RPMI7951 (cell line): Measurements from ENCODE around the gene ROR2. TPM values are rescaled to one million over a fixed set of nuclear protein-coding genes. Genes with fewer than 3 reads are reported as not detected.
"Not testable (repeated sequence)": the region's sequence is repeated elsewhere in the genome, so short reads cannot be mapped to it uniquely, and the experiment has no call there.

Source experiments
- DNase-seq: peaks from one replicate; pipeline ENCODE4 v3.0.0-alpha.2; 2012; ENCODE audit warnings: low read depth
- total RNA-seq: library from RNA; depleted of rRNA; stranded (reverse); fragments of >200 nt; shearing (Covaris generic); gene quantifications from 2 replicates; pipeline ENCODE4 v1.2.3, GENCODE V29; 2014

Gene ROR2
- total RNA-seq, 1 experiment from 2014 or later: 0.12 TPM

GRCh38 chr9:91639054-91639453 is 311.0 kb downstream of the ROR2 start:
- no peak for DNase-seq

GRCh38 chr9:91634832-91635231 is 315.2 kb downstream of the ROR2 start:
- not testable (repeated sequence) for DNase-seq

DNA sequence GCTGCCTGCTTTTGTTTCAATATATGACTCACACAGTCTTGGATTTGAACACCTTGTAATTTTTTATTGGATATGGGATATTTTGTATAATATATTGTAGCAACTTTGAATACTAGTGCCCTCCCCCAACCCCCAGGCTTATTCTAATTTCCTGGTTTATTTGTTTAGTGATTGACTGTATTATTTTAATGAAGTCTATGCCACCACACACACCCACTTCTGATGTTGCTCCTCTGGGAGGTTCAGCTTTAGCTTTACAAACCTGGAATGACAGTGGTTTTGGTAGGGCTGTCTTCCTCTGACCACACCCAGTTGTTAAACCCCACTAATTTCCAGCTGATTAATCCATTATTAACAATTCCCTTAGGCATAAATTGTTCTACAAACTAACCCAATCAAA is 320.3 kb downstream of the ROR2 start:
- DNase-seq: no peak

GRCh38 chr9:91628892-91629291 is 321.1 kb downstream of the ROR2 start:
- no peak for DNase-seq

DNA sequence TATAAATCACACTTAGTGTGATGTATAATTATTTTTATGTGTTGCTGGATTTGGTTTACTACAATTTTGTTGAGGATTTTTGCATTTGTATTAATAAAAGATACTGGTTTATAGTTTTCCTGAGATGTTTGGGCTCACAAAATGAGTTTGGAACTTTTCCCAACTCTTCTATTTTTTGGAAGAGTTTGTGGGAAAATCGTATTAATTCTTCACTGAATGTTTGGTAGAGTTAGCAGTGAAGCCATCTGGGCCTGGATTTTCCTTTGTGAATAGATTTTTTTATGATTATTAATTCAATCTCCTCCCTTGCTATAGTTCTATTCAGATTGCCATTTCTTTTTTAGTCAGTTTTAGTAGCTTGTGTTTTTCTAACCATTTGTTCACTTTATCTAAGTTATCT is 324.7 kb downstream of the ROR2 start:
- DNase-seq: no peak

DNA sequence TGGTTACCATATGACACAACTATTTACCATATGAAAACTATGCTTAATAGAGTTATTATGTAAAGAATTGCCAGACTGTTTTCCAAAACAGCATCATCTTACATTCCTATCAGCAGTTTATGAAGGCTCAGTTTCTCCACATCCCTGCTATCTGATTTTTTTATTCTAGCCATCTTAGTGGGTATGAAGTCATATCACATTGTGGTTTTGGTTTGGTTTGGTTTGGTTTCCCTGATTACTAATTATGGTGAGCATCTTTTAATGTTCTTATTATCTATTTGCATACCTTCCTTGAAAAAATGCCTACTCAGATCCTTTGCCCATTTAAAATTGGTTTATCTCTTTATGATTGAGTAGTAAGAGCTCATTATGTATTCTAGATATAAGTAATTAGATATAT is 327.0 kb downstream of the ROR2 start:
- DNase-seq: peak; percentile 24

GRCh38 chr9:91622121-91622520 is 327.9 kb downstream of the ROR2 start:
- not testable (repeated sequence) for DNase-seq

GRCh38 chr9:91614044-91614443 is 336.0 kb downstream of the ROR2 start:
- not testable (repeated sequence) for DNase-seq

GRCh38 chr9:91611582-91611981 is 338.4 kb downstream of the ROR2 start:
- DNase-seq: no peak

DNA sequence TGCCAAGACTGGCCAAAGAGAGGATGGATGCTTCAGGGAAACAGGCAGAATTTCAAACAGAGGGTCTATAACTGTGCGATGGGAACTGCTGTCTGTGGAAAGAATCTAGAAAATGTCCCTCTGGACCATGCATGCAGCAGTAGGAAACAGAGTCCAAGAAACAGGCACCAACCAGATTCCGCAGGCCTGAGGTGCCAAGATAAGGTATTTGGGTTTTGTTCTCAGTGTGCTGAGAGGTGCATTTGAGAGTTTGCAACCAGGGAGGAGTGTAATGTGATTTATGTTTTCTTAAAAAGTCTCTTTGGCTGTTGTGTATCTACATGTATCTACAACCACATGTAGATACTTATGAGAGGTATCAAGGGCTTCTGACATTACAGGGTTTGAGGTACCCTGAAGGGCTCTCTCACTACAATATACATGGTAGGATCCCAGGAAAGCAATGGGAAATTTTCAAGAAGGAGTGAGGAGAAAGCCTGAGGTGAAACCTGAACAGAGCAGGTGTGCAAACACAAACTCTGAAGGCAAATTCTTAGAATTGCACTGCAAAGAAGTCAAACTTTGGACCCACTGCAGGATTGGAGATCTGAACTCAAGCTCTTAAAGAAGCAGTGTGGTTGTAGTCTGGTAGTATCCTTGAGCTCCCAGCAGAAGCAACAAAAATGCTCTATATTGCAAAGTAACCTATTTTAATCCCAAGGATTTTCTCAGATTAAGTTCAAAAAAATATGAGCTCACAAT is 343.6 kb downstream of the ROR2 start:
- no peak for DNase-seq

DNA sequence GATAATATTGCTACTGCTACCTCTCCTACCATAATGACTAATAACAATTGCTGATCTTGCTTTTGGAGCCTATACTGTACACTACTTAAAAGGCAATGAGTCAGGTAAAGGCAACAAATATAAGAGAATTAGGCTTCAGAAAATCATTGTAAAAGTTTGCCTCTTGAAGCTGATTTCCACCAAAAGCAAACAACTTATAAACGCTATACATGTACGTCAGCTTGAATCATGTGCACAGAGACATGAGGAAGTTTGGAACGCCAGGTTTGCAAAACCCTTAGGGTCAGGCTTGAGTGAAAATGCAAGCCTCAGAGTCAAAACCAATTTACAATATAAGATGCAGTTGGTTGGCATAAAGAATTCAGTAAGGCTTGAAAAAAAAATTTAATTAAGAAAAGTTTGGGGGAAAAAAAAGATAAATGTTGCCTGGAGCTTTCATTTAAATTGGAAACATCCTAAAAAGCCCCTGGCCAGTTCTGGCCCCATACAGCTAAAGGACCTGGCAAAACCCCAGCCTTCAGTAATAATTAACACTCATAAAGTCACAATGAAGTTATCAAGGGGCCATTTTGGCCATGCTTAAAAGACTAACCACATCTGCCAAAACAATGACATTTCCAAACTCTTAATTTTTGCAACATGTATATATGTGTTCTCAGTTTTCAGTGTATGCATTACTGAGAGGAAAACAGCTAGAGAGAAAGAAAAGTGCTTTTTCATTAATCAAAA is 345.4 kb downstream of the ROR2 start:
- DNase-seq: no peak

DNA sequence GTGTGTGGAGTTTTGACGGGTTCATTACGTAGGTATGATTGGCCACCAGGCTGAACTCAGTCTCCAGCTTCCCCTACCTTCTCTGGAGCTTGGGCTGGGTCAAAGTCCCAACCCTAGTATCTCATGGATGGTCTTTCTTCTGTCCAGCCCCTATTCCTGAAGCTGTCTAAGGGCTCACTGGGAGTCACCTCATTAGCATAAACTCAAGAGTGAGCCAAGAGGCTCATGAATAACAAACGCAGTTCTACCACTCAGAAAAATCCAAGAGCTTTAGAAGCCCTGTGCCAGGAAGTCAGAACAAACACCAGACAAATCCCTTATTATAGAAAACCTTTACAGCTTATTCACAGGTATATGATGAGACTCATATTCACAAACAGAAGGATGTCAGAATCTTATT is 346.1 kb downstream of the ROR2 start:
- DNase-seq: no peak

- no peak for DNase-seq
Measured at GRCh38 chr9:91599564-91599963, 350.5 kb downstream of the ROR2 start.

DNA sequence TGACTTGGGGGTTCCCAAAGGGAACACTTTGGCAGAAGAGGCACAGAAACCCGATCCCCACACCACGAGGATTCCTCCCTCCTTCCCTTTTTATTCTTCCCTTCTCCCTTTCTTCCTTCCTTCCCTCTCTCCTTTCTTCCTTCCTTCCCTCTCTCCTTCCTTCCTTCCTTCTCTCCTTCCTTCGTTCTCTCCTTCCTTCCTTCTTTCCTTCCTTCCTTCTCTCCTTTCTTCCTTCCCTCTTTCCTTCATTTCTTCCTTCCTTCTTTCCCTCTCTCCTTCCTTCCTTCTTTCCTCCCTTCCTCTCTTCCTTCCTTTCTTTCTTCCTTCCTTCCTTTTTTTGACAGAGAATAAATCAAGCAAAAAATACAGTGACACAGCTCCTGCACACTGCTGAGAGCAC is 358.4 kb downstream of the ROR2 start:
- DNase-seq: no peak

- peak; percentile 33 for DNase-seq
Measured at GRCh38 chr9:91589101-91589553, 360.9 kb downstream of the ROR2 start.

- DNase-seq: peak; percentile 40
Measured at GRCh38 chr9:91586282-91586681, 363.7 kb downstream of the ROR2 start.

GRCh38 chr9:91583966-91584365 is 366.1 kb downstream of the ROR2 start:
- no peak for DNase-seq

GRCh38 chr9:91583161-91583875 is 366.7 kb downstream of the ROR2 start:
- no peak for DNase-seq

DNA sequence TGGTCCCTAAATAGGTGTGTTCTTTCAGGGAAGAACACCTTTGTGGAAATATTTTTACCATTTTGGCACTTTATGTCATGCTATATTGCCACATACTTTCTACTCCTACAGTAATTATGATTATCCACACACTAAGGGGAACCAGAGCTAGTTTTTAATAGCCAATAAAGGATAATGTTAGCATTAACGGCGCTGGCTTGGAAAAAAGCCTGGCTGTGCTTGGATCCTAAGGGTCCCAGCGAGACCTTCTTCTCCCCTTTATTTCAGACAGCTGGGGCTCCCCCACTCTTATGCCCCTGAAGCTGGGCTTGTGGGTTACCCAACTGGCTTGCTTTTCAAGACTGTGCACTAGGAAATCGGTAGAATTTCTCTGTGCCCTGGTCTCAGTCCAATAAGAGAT is 367.8 kb downstream of the ROR2 start:
- no peak for DNase-seq

GRCh38 chr9:91580136-91580535 is 369.9 kb downstream of the ROR2 start:
- peak; percentile 57 for DNase-seq

DNA sequence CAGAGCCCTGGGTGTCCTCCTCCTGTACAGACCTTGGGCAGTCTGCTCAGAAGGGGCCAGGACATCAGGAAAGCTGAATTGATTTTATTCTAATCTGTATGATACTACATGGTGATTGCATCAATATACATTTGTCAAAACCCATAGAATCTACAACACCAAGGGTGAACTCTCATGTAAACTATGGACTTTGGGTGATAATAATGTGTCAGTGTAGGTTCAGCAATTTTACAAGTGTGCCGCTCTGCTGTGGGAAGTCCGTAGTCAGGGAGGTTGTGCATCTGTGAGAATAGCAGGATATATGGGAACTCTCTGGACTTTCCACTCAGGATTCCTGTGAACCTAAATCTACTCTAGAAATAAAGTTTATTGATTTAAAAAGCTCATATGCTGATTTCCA is 371.1 kb downstream of the ROR2 start:
- no peak for DNase-seq

- DNase-seq: no peak
Measured at GRCh38 chr9:91577633-91578061, 372.4 kb downstream of the ROR2 start.

DNA sequence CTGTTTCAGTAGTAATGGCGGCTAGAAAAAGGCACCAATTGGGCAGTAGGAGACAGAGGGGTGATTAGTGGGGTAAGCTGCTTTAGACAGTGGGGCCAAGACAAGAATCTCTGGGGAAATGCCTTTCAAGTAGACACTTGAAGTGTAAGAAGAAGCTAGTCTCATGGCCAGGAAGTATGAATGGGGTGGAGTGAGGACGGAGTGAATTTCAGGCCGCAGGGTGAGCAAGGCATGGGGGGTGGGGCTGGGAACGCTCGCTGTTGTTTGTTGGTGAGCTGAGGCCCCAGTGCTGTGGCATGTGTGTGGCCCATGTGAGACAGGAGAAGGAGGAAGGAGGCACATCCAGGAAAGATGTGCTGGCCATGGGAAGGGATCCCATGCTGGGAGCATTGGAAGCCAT is 377.2 kb downstream of the ROR2 start:
- no peak for DNase-seq
